ENCODE measurements around the gene RAD51B. TPM values are rescaled to one million over a fixed set of nuclear protein-coding genes. Genes with fewer than 3 reads are reported as not detected.

RAD51B gene
- total RNA-seq, 1 experiment from 2014 or later = 20.0 TPM

- H3K79me2 ChIP-seq (ENCODE audit: insufficient read depth, low read length) = no peaks in the 10 kb centered on the region
- intact Hi-C loops (cut with micrococcal nuclease) = no loop called here
- no peaks in the 10 kb centered on the region for H3K36me3 ChIP-seq (ENCODE audit: control insufficient read depth in 1 of 2, insufficient read depth in 2 of 2, low read length in 2 of 2)
- H3K9me3 ChIP-seq (ENCODE audit: control insufficient read depth in 1 of 2, insufficient read depth in 1 of 2, low read depth in 1 of 2, low read length in 2 of 2) = peaks cover 0 to 6% of the 10 kb centered on the region in 2 experiments; a peak in 1 of 4 replicates
- no peak overlapping the region for H3K9ac ChIP-seq (ENCODE audit: low read length)
- no peak for ATAC-seq
- no peaks in the 10 kb centered on the region for H4K20me1 ChIP-seq (ENCODE audit: insufficient read depth)
- no peak overlapping the region for H2AFZ ChIP-seq (ENCODE audit: low read depth, low read length, poor library complexity, severe bottlenecking)
- H3K27ac ChIP-seq (ENCODE audit: low read depth, low read length) = no peak overlapping the region
- H3K4me1 ChIP-seq (ENCODE audit: control insufficient read depth in 1 of 2, insufficient read depth in 2 of 2, low read length in 2 of 2) = 0 out of 4 replicates have a peak, but pooled peaks cover 0 to 2% of the 10 kb centered on the region in 2 experiments
- no peak overlapping the region for H3K4me2 ChIP-seq (ENCODE audit: low read length)
- BruUV-seq (replicated peaks) = no TSS peak
- RAD21 ChIA-PET (ENCODE audit: low non-redundant PET in 1 of 2, low total read pairs in 2 of 2, uncharacterized antibody in 2 of 2, unreplicated experiment in 2 of 2) = no interaction called here
- no peak for DNase-seq (ENCODE audit: low read depth, low spot score)
- CTCF ChIA-PET = no interaction called here
- no peak overlapping the region for H3K4me3 ChIP-seq (replicated peaks in 1 of 2; ENCODE audit: low read depth in 1 of 2, low read length in 2 of 2)
- H3K9me2 ChIP-seq (ENCODE audit: insufficient read depth) = no peaks in the 10 kb centered on the region
- H3K27me3 ChIP-seq (ENCODE audit: insufficient read depth, low read length) = no peaks in the 10 kb centered on the region
- TF ChIP-seq SIN3A (IDR thresholded peaks at IDR 0.05; ENCODE audit: low read depth) (no peak), EZH2 (IDR thresholded peaks at IDR 0.05) (no peak), JUND (IDR thresholded peaks at IDR 0.05) (no peak), ATF3 (IDR thresholded peaks at IDR 0.05) (no peak), CBX3 (IDR thresholded peaks at IDR 0.05; ENCODE audit: low read depth) (no peak), MAX (IDR thresholded peaks at IDR 0.05) (no peak), ZBTB33 (IDR thresholded peaks at IDR 0.05; ENCODE audit: extremely low read depth, insufficient replicate concordance, low read length) (no peak)
- POLR2A ChIA-PET = no interaction called here
Measured at GRCh38 chr14:68065322-68065721, 245.7 kb downstream of the RAD51B start.

Measured in HCT116 (cell line).